ENCODE measurements around the gene CNTNAP2. TPM values are rescaled to one million over a fixed set of nuclear protein-coding genes. Genes with fewer than 3 reads are reported as not detected.

The CNTNAP2 gene
- total and polyA plus RNA-seq, 2 donors (not counting 1 experiment from before 2014, with no cell fraction given), result not detected

DNA sequence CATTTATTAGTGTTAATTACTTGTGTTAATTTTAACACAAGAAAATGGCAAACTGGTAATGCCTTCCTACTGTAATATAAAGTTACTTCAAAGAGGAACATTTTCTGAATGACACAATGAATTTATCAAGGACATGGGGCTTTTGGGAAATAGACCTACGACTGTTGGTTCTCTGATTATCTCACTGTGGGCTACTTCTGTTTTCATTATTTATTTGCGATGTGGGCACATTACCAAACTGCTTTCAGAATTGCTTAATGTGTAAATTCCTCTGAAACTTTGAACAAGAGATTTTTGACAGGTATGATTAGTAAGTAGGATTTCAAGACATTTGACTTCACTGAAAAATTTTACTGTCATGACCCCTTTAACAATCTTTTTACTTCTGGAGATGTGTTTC, 535.6 kb downstream of the CNTNAP2 start:
- Histone ChIP-seq H3K9me3 (ENCODE audit: control insufficient read depth, insufficient read depth, low read depth, low read length) (no peaks in the 10 kb centered on the region), H3K9ac (ENCODE audit: insufficient read depth, low read length) (no peak overlapping the region), H3K4me1 (ENCODE audit: control insufficient read depth, extremely low read depth, insufficient read depth, low read length) (no peaks in the 10 kb centered on the region), H3K27me3 (ENCODE audit: control insufficient read depth, insufficient read depth, low read length) (no peaks in the 10 kb centered on the region), H3K4me3 (replicated peaks in 1 of 4; ENCODE audit: control extremely low read depth in 1 of 4, insufficient read depth in 1 of 4, low read depth in 3 of 4, low read length in 4 of 4) (no peak overlapping the region), H3K79me2 (ENCODE audit: control insufficient read depth, insufficient read depth, low read length) (no peaks in the 10 kb centered on the region), H2AFZ (ENCODE audit: low read length) (no peak overlapping the region), H3K36me3 (ENCODE audit: control insufficient read depth, insufficient read depth, low read length) (no peaks in the 10 kb centered on the region), H3K4me2 (ENCODE audit: extremely low read depth, insufficient read depth, low read length) (no peak overlapping the region), H3K27ac (ENCODE audit: insufficient read depth, low read length) (no peak overlapping the region), H4K20me1 (ENCODE audit: control insufficient read depth, extremely low read depth, insufficient read depth, low read length) (no peaks in the 10 kb centered on the region)
- TF ChIP-seq, protein P1, sequence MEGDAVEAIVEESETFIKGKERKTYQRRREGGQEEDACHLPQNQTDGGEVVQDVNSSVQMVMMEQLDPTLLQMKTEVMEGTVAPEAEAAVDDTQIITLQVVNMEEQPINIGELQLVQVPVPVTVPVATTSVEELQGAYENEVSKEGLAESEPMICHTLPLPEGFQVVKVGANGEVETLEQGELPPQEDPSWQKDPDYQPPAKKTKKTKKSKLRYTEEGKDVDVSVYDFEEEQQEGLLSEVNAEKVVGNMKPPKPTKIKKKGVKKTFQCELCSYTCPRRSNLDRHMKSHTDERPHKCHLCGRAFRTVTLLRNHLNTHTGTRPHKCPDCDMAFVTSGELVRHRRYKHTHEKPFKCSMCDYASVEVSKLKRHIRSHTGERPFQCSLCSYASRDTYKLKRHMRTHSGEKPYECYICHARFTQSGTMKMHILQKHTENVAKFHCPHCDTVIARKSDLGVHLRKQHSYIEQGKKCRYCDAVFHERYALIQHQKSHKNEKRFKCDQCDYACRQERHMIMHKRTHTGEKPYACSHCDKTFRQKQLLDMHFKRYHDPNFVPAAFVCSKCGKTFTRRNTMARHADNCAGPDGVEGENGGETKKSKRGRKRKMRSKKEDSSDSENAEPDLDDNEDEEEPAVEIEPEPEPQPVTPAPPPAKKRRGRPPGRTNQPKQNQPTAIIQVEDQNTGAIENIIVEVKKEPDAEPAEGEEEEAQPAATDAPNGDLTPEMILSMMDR (conservative IDR thresholded peaks at IDR 0.05 in 1 of 2, IDR thresholded peaks at IDR 0.05 in 1 of 2; ENCODE audit: low read depth in 1 of 2, low read length in 2 of 2), result no peak
- TF ChIP-seq EZH2 (IDR thresholded peaks at IDR 0.05; ENCODE audit: low read length, missing control alignments), result no peak
- DNase-seq (ENCODE audit: low read depth in 2 of 2), result no peak

DNA sequence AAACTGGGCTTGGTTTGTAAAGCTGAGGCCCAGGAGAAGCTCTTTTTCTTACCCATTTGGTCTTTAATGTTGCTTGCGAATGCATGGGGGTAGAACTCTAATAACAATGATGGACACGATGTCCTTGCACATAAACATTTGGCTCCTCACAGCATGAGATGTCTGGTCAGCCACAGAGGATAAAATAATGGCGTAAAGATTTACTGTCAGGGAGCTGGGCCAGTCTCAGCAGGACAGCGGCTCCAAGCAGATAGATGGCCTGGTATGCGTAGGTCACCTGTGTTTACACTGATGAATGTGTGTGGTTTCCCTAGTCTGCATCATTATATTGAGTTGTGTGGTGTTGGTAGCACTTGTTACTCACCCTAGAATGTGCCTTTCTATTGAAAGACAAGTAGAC, 537.4 kb downstream of the CNTNAP2 start:
- no peak for DNase-seq (ENCODE audit: low read depth in 2 of 2)
- Histone ChIP-seq H3K9ac (ENCODE audit: insufficient read depth, low read length) (no peak overlapping the region), H3K4me3 (replicated peaks in 1 of 4; ENCODE audit: control extremely low read depth in 1 of 4, insufficient read depth in 1 of 4, low read depth in 3 of 4, low read length in 4 of 4) (no peak overlapping the region), H3K79me2 (ENCODE audit: control insufficient read depth, insufficient read depth, low read length) (no peaks in the 10 kb centered on the region), H2AFZ (ENCODE audit: low read length) (no peak overlapping the region), H4K20me1 (ENCODE audit: control insufficient read depth, extremely low read depth, insufficient read depth, low read length) (no peaks in the 10 kb centered on the region), H3K4me2 (ENCODE audit: extremely low read depth, insufficient read depth, low read length) (no peak overlapping the region), H3K9me3 (ENCODE audit: control insufficient read depth, insufficient read depth, low read depth, low read length) (no peaks in the 10 kb centered on the region), H3K27ac (ENCODE audit: insufficient read depth, low read length) (no peak overlapping the region), H3K4me1 (ENCODE audit: control insufficient read depth, extremely low read depth, insufficient read depth, low read length) (no peaks in the 10 kb centered on the region), H3K27me3 (ENCODE audit: control insufficient read depth, insufficient read depth, low read length) (no peaks in the 10 kb centered on the region), H3K36me3 (ENCODE audit: control insufficient read depth, insufficient read depth, low read length) (no peaks in the 10 kb centered on the region)
- no peak for TF ChIP-seq EZH2 (IDR thresholded peaks at IDR 0.05; ENCODE audit: low read length, missing control alignments)
- TF ChIP-seq, protein P1 (conservative IDR thresholded peaks at IDR 0.05 in 1 of 2, IDR thresholded peaks at IDR 0.05 in 1 of 2; ENCODE audit: low read depth in 1 of 2, low read length in 2 of 2), result no peak

DNA sequence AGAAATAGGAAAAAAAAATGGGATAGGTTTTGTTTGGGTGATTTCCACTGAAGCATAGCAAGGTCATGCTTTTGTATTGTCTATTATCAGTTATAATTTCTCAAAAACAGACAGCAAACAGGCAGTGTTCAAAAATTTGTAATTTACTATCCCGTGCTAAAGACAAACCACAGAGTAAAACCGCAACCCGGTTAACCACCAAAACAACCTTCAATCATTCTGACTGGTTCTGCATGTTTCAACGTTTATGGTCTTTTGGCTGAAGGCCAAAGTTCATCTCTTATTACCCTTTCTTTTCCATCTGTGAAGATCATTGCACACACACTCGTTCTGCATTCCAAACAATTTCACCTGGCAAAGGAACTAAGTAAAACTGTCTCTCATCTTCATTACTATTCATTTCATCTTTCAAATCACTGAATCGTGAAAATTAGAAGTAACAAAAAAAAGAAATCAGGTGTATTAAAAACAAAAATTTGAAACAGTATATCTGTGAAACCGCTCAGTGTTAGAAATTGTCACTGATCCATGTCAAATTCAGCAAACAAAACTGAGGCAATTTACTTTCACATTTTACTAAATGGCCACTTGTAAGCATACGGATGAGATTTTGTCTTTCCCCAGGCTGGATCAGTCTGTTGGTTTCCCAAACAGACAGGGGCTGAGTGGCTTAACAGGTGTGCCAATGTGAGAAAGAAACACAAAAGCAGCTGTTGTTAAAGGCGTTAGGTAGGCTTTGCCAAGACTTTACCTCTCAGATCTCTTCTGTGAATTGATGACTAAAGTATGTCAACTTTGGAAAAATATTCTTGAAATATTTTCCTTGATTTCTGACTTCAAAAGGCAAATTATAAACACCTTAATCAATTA, 539.6 kb downstream of the CNTNAP2 start:
- DNase-seq (ENCODE audit: low read depth in 2 of 2), result peak; percentile 1 to 2
- Histone ChIP-seq H2AFZ (ENCODE audit: low read length) (no peak overlapping the region), H3K27me3 (ENCODE audit: control insufficient read depth, insufficient read depth, low read length) (no peaks in the 10 kb centered on the region), H3K27ac (ENCODE audit: insufficient read depth, low read length) (no peak overlapping the region), H3K9me3 (ENCODE audit: control insufficient read depth, insufficient read depth, low read depth, low read length) (no peaks in the 10 kb centered on the region), H3K36me3 (ENCODE audit: control insufficient read depth, insufficient read depth, low read length) (no peaks in the 10 kb centered on the region), H3K4me1 (ENCODE audit: control insufficient read depth, extremely low read depth, insufficient read depth, low read length) (no peaks in the 10 kb centered on the region), H3K9ac (ENCODE audit: insufficient read depth, low read length) (no peak overlapping the region), H3K4me3 (replicated peaks in 1 of 4; ENCODE audit: control extremely low read depth in 1 of 4, insufficient read depth in 1 of 4, low read depth in 3 of 4, low read length in 4 of 4) (no peak overlapping the region), H3K79me2 (ENCODE audit: control insufficient read depth, insufficient read depth, low read length) (no peaks in the 10 kb centered on the region), H4K20me1 (ENCODE audit: control insufficient read depth, extremely low read depth, insufficient read depth, low read length) (no peaks in the 10 kb centered on the region), H3K4me2 (ENCODE audit: extremely low read depth, insufficient read depth, low read length) (no peak overlapping the region)
- TF ChIP-seq, protein P1 (conservative IDR thresholded peaks at IDR 0.05 in 1 of 2, IDR thresholded peaks at IDR 0.05 in 1 of 2; ENCODE audit: low read depth in 1 of 2, low read length in 2 of 2), result no peak

All from fibroblast of lung (primary cell).